ENCODE data around the gene PAIP1. TPM values are rescaled to one million over a fixed set of nuclear protein-coding genes. Genes with fewer than 3 reads are reported as not detected.

Gene PAIP1
- polyA plus RNA-seq, 1 donor, result 69.3 TPM

DNA sequence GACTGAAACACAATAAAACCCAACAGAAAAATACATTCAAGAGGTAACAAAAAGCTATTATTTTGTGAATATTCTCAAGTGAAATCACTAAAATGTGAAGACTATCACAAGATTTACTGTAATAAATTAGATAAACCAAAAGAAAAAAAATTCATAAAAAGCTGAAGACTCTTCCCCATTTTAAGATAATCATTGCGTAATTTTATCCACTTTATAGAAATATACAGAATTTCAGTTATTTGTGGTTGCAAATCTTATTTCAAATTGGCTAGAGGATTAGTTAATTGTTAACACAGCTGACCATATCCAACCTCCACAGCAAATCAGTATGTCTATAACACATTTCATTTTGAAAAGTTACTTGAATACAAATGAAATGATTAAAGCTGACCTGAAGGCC lies 65.6 kb downstream of the PAIP1 start:
- DNase-seq, result no peak
- Histone ChIP-seq H3K4me1 (ENCODE audit: control insufficient read depth, insufficient read depth, low read length) (no peaks in the 10 kb centered on the region), H3K9me3 (ENCODE audit: control insufficient read depth, low read depth, low read length) (no peaks in the 10 kb centered on the region), H3K36me3 (ENCODE audit: control insufficient read depth, insufficient read depth, low read length) (no peaks in the 10 kb centered on the region), H3K4me3 (ENCODE audit: low read length) (no peak overlapping the region), H3K27ac (ENCODE audit: low read length) (no peak overlapping the region), H3K27me3 (ENCODE audit: control insufficient read depth, insufficient read depth, low read length) (no peaks in the 10 kb centered on the region)
- no CpG with 5 or more reads among the region's 1 CpG for WGBS (ENCODE audit: insufficient coverage, low lambda C conversion rate)

DNA sequence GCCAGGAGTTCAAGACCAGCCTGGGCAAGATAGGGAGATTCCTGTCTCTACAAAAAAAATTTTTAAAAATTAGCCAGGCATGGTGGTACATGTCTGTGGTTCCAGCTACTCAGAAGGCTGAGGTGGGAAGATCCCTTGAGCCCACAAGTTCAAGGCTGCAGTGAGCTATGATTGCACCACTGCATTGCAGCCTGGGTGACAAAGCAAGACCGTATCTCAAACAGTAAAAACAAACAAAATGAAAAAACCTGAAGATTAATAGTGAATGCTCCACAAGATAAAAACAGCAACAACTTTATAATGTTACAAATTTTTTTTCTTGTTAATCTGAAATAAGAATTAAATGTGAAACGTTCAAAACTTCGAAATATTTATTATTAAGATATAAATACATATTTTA lies 70.5 kb downstream of the PAIP1 start:
- DNase-seq, result no peak
- no peaks in the 10 kb centered on the region for H3K9me3 ChIP-seq (ENCODE audit: control insufficient read depth, low read depth, low read length)
- H3K4me1 ChIP-seq (ENCODE audit: control insufficient read depth, insufficient read depth, low read length), result peaks cover 7% of the 10 kb centered on the region
- no peak overlapping the region for H3K4me3 ChIP-seq (ENCODE audit: low read length)
- no peak overlapping the region for H3K27ac ChIP-seq (ENCODE audit: low read length)
- no peaks in the 10 kb centered on the region for H3K36me3 ChIP-seq (ENCODE audit: control insufficient read depth, insufficient read depth, low read length)
- WGBS (ENCODE audit: insufficient coverage, low lambda C conversion rate), result 94% methylated on average over 2 of the region's 3 CpGs
- H3K27me3 ChIP-seq (ENCODE audit: control insufficient read depth, insufficient read depth, low read length), result no peaks in the 10 kb centered on the region

DNA sequence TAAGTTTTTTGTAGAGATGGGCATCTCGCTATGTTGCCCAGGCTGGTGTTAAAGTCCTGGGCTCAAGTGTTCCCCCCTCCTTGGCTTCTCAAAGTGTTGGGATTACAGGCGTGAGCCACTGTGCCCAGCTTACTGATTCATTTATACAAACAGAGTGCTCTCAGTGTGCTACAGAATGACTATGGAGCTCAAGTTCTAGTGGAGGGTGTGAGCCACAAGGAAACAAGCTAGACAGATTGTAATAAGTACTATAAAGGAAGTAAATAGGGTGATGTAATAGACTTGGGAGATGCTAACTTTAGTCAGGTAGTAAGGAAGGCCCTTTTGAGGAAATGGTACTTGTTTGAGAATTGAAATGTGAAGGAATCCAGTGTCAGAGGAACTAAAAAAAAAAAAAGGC lies 71.5 kb downstream of the PAIP1 start:
- Histone ChIP-seq H3K36me3 (ENCODE audit: control insufficient read depth, insufficient read depth, low read length) (no peaks in the 10 kb centered on the region), H3K4me1 (ENCODE audit: control insufficient read depth, insufficient read depth, low read length) (peaks cover 7% of the 10 kb centered on the region), H3K27me3 (ENCODE audit: control insufficient read depth, insufficient read depth, low read length) (no peaks in the 10 kb centered on the region), H3K27ac (ENCODE audit: low read length) (no peak overlapping the region), H3K4me3 (ENCODE audit: low read length) (no peak overlapping the region), H3K9me3 (ENCODE audit: control insufficient read depth, low read depth, low read length) (no peaks in the 10 kb centered on the region)
- DNase-seq, result peak in 1 of 2 donors; percentile 27
- WGBS (ENCODE audit: insufficient coverage, low lambda C conversion rate), result no CpG with 5 or more reads among the region's 2 CpGs

- Histone ChIP-seq H3K9me3 (ENCODE audit: control insufficient read depth, low read depth, low read length) (no peaks in the 10 kb centered on the region), H3K4me1 (ENCODE audit: control insufficient read depth, insufficient read depth, low read length) (peaks cover 7% of the 10 kb centered on the region), H3K27me3 (ENCODE audit: control insufficient read depth, insufficient read depth, low read length) (no peaks in the 10 kb centered on the region), H3K4me3 (ENCODE audit: low read length) (peak overlapping the region; percentile 80), H3K27ac (ENCODE audit: low read length) (peak overlapping the region; percentile 96), H3K36me3 (ENCODE audit: control insufficient read depth, insufficient read depth, low read length) (no peaks in the 10 kb centered on the region)
- peak; percentile 82 to 94 for DNase-seq
- no CpG with 5 or more reads among the region's 32 CpGs for WGBS (ENCODE audit: insufficient coverage, low lambda C conversion rate)
Measured at GRCh38 chr5:43484106-43484849, 72.6 kb downstream of the PAIP1 start.

GRCh38 chr5:43483298-43484105 lies 73.4 kb downstream of the PAIP1 start, which contains the start of gene TMEM267:
Gene TMEM267 (minus strand): TSS chr5:43483865. CDS start chr5:43453969, 29,896 bp downstream.
- Histone ChIP-seq H3K4me3 (ENCODE audit: low read length) (peak within 1 kb of the TSS; percentile 80), H3K27me3 (ENCODE audit: control insufficient read depth, insufficient read depth, low read length) (no peaks in the 10 kb centered on the region), H3K27ac (ENCODE audit: low read length) (peak within 1 kb of the TSS; percentile 96), H3K9me3 (ENCODE audit: control insufficient read depth, low read depth, low read length) (no peaks in the 10 kb centered on the region), H3K36me3 (ENCODE audit: control insufficient read depth, insufficient read depth, low read length) (no peaks in the 10 kb centered on the region), H3K4me1 (ENCODE audit: control insufficient read depth, insufficient read depth, low read length) (peaks cover 7% of the 10 kb centered on the region)
- WGBS (ENCODE audit: insufficient coverage, low lambda C conversion rate), result no CpG with 5 or more reads among the region's 62 CpGs
- DNase-seq, result peak; percentile 94 to 97

- Histone ChIP-seq H3K4me1 (ENCODE audit: control insufficient read depth, insufficient read depth, low read length) (peaks cover 7% of the 10 kb centered on the region), H3K27me3 (ENCODE audit: control insufficient read depth, insufficient read depth, low read length) (no peaks in the 10 kb centered on the region), H3K9me3 (ENCODE audit: control insufficient read depth, low read depth, low read length) (no peaks in the 10 kb centered on the region), H3K36me3 (ENCODE audit: control insufficient read depth, insufficient read depth, low read length) (no peaks in the 10 kb centered on the region), H3K4me3 (ENCODE audit: low read length) (peak overlapping the region; percentile 80), H3K27ac (ENCODE audit: low read length) (peak overlapping the region; percentile 96)
- DNase-seq, result peak in 1 of 2 donors; percentile 53
- WGBS (ENCODE audit: insufficient coverage, low lambda C conversion rate), result 39% methylated on average over 3 of the region's 6 CpGs
Measured at GRCh38 chr5:43482490-43483297, 74.2 kb downstream of the PAIP1 start.

Other genes with a start within 250 kb of the PAIP1 start
- gene HMGCS1, start 243.7 kb downstream of the PAIP1 start, polyA plus RNA-seq, result 179 TPM
- 5.2 TPM for gene CCL28, start 144.7 kb downstream of the PAIP1 start, polyA plus RNA-seq
- gene TMEM267, start 73.2 kb downstream of the PAIP1 start, polyA plus RNA-seq, result 14.1 TPM
- 3.0 TPM for gene C5orf34, start 41.9 kb downstream of the PAIP1 start, polyA plus RNA-seq
- gene NNT, start 46.1 kb upstream of the PAIP1 start, polyA plus RNA-seq, result 50.7 TPM

Measured in large intestine (tissue), 3 donors.